SHP77 (cell line): ENCODE measurements around the gene RAB3B.
"Not testable (repeated sequence)": the region's sequence is repeated elsewhere in the genome, so short reads cannot be mapped to it uniquely, and the experiment has no call there.

Source experiments
- DNase-seq, 2 experiments: peaks; one replicate each; lab custom pipeline; 2025; lab: John Stamatoyannopoulos, UW

Gene RAB3B

GRCh38 chr1:51989582-51990477 lies 670 bp downstream of the RAB3B start:
- DNase-seq: no peak

DNA sequence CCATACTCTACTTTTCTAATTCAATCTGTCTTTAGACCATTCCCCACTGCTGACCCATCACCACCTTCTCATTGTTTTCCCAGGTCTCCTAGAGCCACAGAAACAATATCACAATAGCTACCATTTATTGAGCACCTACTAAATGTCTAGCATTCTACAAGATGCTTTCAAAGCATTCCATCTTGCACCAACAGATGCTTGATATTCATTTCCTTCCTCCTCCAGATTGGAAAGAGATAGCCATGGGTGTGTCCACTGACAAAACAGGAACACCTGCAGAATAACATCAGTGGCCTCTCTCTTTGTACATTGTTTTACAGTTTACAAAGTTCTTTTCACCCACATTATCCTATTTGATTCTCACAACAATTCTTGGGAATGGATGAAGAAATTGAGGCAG lies 2.2 kb downstream of the RAB3B start:
- DNase-seq: no peak

DNA sequence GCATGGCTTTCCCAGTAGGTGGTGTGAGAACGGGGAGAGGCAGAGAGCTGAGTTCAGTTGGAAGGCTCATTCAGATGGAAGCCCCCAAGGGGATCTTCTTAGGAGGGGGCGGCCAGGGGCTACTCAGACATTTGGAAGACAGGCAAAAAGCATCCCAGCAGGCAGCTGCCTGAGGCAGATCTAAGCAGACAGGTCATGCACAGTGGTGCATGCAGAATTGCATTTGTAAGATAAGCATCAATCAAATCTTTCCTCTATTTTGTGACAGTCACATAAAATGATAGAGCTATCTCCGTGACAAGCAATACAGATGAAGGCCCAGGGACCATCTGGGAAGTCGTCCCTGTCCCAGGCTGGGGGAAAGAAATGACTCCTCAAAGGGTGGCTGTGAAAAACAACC lies 3.8 kb downstream of the RAB3B start:
- no peak for DNase-seq

DNA sequence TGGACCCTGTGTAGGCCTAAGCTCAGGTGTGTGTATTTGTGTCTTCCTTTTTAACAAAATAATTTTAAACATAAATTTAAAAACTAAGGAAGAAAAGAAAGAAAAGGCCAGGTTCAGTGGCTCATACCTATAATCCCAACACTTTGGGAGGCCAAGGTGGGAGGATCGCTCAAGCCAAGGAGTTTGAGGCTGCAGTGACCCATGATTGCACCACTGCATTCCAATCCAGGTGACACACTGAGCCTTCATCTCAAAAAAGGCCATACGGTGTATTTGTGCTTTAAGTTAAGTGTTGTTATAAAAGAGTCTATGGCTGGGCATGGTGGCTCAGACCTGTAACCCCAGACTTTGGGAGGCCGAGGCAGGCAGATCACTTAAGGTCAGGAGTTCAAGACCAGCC lies 8.3 kb downstream of the RAB3B start:
- DNase-seq: no peak

- DNase-seq: no peak
Observed at GRCh38 chr1:51981555-51981954, 8.9 kb downstream of the RAB3B start.

- DNase-seq: no peak
Observed at GRCh38 chr1:51978099-51978498, 12.4 kb downstream of the RAB3B start.

DNA sequence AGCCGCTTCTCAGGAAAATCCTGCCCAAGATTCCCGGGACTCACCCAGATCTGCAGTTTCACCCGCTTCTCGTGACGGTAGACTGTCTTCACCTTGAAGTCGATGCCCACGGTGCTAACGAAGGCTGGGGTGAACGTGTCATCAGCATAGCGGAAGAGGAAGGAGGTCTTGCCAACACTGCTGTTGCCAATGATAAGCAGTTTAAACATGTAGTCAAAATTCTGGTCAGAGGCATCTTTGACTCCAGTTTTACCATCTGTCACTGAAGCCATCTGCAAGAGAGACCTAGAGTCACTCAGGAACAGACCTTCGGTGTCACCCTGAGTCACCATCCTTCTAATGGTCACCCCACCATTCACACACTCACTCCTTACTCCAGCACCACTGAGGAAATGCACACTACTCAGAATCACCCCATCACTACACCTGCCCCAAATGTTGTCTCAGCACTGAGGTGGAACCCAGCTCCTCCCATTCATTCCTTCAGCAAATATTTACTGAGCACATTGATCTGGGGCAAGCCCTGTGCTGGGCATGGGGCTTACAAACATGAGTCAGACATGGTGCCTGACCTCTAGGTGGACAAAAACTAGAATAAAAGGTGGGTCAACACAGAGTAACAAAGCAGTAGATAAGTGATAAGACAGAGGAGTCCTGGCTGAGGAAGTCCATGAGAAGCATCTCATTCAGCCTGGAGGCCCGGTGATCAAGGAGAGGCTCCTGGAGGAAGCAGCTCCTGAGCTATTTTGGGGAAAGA lies 13.5 kb downstream of the RAB3B start:
- peak; percentile 60 to 70 for DNase-seq

- peak in 1 of 2 experiments; percentile 13 for DNase-seq
Observed at GRCh38 chr1:51973587-51974474, 16.7 kb downstream of the RAB3B start.

DNA sequence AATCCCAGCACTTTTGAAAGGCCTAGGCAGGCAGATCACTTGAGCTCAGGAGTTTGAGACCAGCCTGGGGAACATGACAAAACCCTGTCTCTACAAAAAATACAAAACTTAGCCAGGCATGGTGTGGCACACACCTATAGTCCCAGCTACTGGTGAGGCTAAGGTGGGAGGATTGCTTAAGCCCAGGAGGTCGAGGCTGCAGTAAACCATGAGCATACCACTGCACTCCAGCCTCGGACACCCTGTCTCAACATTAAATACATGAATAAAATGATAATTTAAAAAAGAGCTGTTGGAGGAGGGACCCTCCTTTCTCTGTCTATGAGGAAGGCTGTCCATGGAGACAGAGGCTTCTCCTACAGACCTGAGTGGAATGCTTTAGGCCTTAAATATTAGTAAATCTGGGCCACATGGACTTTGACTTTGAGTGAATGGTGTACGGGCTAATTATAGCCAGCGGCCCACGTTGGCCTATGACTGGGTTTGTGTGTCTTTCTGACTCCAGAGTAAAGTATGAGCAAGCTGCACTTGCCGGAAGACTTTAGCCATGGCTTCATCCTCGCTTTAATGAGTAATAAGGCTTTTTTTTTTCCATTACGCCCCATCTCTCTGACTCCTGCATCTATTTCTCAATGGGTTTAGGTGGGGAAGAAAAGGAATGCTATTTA lies 21.3 kb downstream of the RAB3B start:
- DNase-seq: no peak

- DNase-seq: no peak
Observed at GRCh38 chr1:51968632-51969031, 21.9 kb downstream of the RAB3B start.

DNA sequence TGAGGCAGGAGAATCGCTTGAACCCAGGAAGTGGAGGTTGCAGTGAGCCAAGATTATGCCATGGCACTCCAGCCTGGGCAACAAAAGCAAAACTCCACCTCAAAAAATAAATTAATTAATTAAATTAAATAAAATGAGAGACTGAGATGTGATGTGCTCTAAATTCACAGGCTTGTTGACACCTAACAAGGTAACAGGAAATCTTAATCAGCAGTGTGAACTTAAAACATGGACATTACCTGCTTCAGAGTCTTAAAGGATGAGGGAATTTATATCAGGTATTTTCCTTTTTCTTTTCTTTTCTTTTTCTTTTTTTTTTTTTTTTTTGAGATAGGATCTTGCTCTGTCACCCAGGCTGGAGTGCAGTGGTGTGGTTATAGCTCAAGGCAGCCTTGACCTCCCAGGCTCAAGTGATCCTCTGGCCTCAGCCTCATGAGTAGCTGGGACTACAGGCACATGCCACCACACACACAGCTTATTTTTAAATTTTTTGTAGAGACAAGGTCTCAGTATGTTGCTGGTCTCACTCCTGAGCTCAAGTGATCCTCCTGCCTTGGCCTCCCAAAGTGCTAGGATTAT lies 23.2 kb downstream of the RAB3B start:
- DNase-seq: not testable (repeated sequence)

GRCh38 chr1:51966559-51966958 lies 23.9 kb downstream of the RAB3B start:
- no peak for DNase-seq

GRCh38 chr1:51964309-51964696 lies 26.2 kb downstream of the RAB3B start:
- no peak for DNase-seq

DNA sequence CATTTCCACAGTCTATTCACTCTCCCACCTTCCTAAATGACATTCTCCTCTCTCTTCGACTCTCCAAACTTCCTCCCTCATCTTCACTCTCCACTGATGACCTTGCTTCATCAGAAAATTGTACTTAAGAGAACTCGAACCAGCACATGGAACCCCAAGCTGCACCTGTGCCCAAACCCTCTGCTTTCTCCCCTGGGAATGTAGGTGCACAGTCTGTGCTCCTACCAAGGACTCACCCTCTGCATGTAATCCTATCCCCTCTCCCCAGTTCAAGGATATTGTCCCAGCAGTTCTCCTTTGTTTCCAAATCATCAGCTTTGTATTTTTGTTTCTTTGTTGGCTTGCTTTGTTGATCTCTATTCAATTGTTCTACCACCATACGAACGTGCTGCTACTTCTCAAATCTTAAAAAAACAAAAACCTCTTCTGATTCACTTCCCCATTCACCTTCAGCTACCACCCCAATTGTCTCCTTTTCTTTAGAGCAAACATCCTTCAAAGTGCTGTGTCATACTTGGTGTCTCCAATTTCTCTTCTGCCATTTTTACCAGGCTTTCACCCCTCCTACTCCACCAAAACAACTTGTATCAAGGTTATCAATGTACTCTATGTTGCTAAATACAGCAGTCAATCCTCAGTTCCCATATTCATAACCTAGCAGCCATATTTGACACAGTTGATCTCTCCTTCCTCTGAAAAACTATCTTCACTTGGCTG lies 26.8 kb downstream of the RAB3B start:
- no peak for DNase-seq

GRCh38 chr1:51962486-51963356 lies 27.8 kb downstream of the RAB3B start:
- DNase-seq: no peak

- DNase-seq: no peak
Observed at GRCh38 chr1:51961954-51962353, 28.5 kb downstream of the RAB3B start.

DNA sequence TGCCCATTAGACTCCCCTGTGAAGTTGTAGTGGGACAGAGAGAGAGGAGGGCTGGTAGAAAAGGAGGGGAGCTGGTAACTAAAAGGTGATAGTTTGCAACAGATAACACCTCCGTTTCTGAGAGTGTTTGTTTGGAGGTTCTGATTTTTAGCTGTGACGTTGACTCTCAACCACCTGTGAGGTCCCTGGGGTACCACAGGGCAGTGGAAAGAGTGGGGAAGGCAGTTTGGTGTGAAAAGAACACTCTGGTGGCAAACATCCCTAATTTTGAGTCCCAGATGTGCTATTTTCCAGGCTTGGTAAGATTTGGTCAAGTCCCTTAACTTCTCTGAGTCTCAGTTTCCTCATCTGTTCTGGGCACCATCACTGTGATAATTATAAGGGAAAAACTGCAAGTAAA lies 29.3 kb downstream of the RAB3B start:
- DNase-seq: no peak

DNA sequence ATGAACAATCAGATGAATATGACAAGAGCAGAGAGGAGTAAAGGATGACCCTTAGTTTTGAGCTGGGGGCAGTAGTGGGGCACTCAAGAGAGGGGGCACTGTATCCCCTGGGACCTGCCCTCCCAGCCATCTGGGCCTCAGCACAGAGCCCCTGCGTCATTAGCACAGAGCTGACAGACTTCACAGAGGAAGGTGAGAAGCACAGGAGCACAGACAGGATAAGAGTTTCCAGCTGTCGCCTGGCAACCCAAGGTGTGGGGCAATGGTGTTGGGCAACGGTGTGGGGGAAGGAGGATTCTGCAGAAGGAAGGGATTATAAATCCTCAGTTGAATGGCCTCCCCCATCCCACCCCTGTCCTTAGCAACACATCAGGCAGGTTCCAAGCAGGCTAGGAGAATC lies 30.2 kb downstream of the RAB3B start:
- peak in 1 of 2 experiments; percentile 20 for DNase-seq

- no peak for DNase-seq
Observed at GRCh38 chr1:51958824-51959223, 31.7 kb downstream of the RAB3B start.

- peak; percentile 45 to 54 for DNase-seq
Observed at GRCh38 chr1:51957618-51958017, 32.9 kb downstream of the RAB3B start.
